Neural crest cell (in vitro differentiated cells): Measurements from ENCODE around the gene RXFP3. TPM values are rescaled to one million over a fixed set of nuclear protein-coding genes. Genes with fewer than 3 reads are reported as not detected.
A peak's percentile ranks its signal among the peaks of the same experiment; 100 is the strongest.

ENCODE experiments used
- DNase-seq: peaks from one replicate; pipeline ENCODE4 v3.0.0; 2021; ENCODE audit warnings: low read depth, mixed read lengths, low spot score
- H3K27ac Mint-ChIP-seq: one replicate; pipeline ENCODE4 v1.8.0; 2021; ENCODE audit warnings: mild to moderate bottlenecking, mixed read lengths; ENCODE audit not compliant: unreplicated experiment
- H3K27me3 Mint-ChIP-seq: 2 replicates; pipeline ENCODE4 v1.8.0; 2021; ENCODE audit warnings: low read depth, mild to moderate bottlenecking, mixed read lengths
- H3K36me3 Mint-ChIP-seq: 2 replicates; pipeline ENCODE4 v1.8.0; 2021; ENCODE audit warnings: low read depth, mild to moderate bottlenecking, mixed read lengths
- H3K4me1 Mint-ChIP-seq: 2 replicates; pipeline ENCODE4 v1.8.0; 2021; ENCODE audit warnings: mixed read lengths
- H3K4me3 Mint-ChIP-seq: one replicate; pipeline ENCODE4 v1.8.0; 2021; ENCODE audit warnings: mild to moderate bottlenecking, mixed read lengths
- H3K9me3 Mint-ChIP-seq: 2 replicates; pipeline ENCODE4 v1.8.0; 2021; ENCODE audit warnings: mixed read lengths
- CTCF ChIP-seq: fragments of 200-600 bp; sonication (generic); conservative IDR thresholded peaks from 2 replicates; pipeline ENCODE4 v1.5.0; 2021; ENCODE audit warnings: antibody characterized with exemption, mild to moderate bottlenecking
- long read RNA-seq: library from polyadenylated mRNA; unstranded; transcript quantifications from one replicate; pipeline ENCODE4 v2.0.0, GENCODE V29; 2020
- total RNA-seq: library from RNA; stranded (reverse); gene quantifications from 2 replicates; pipeline ENCODE4 v1.2.1, GENCODE V29; 2021

The RXFP3 gene
- 0.12 TPM in 1 of 2 replicates, not detected in the other for total RNA-seq
- long read RNA-seq, result 0 reads

- Mint-ChIP-seq H3K4me3 (peak within 1 kb of the TSS; percentile 87), H3K9me3 (no peaks in the 10 kb centered on the region), H3K4me1 (peaks cover 10% of the 10 kb centered on the region), H3K27me3 (peaks cover 64% of the 10 kb centered on the region), H3K36me3 (no peaks in the 10 kb centered on the region), H3K27ac (no peak within 1 kb of the TSS)
- no peak for TF ChIP-seq CTCF
- DNase-seq, result no peak
These were observed at the start of gene RXFP3 for GRCh38 chr5:33936381-33937016. RXFP3 (plus strand) TSS chr5:33936386; CDS start chr5:33936741, 355 bp downstream.

- peaks cover 31% of the 10 kb centered on the region for H3K4me1 Mint-ChIP-seq
- H3K27me3 Mint-ChIP-seq, result peaks cover 12% of the 10 kb centered on the region
- H3K4me3 Mint-ChIP-seq, result no peak overlapping the region
- H3K27ac Mint-ChIP-seq, result no peak overlapping the region
- no peak for TF ChIP-seq CTCF
- no peaks in the 10 kb centered on the region for H3K36me3 Mint-ChIP-seq
- H3K9me3 Mint-ChIP-seq, result no peaks in the 10 kb centered on the region
- DNase-seq, result no peak
These were observed 48.9 kb upstream of the RXFP3 start for GRCh38 chr5:33887268-33887667.

GRCh38 chr5:33888587-33888986, 47.6 kb upstream of the RXFP3 start:
- TF ChIP-seq CTCF, result no peak
- no peak overlapping the region for H3K4me3 Mint-ChIP-seq
- H3K36me3 Mint-ChIP-seq, result no peaks in the 10 kb centered on the region
- H3K4me1 Mint-ChIP-seq, result peaks cover 36% of the 10 kb centered on the region
- no peak overlapping the region for H3K27ac Mint-ChIP-seq
- DNase-seq, result no peak
- H3K27me3 Mint-ChIP-seq, result peaks cover 21% of the 10 kb centered on the region
- H3K9me3 Mint-ChIP-seq, result no peaks in the 10 kb centered on the region

GRCh38 chr5:33890131-33891032, 45.8 kb upstream of the RXFP3 start:
- TF ChIP-seq CTCF, result no peak
- peaks cover 35% of the 10 kb centered on the region for H3K27me3 Mint-ChIP-seq
- no peaks in the 10 kb centered on the region for H3K9me3 Mint-ChIP-seq
- H3K36me3 Mint-ChIP-seq, result no peaks in the 10 kb centered on the region
- peak overlapping the region; percentile 89 for H3K4me3 Mint-ChIP-seq
- no peak for DNase-seq
- H3K4me1 Mint-ChIP-seq, result peaks cover 36% of the 10 kb centered on the region
- peak overlapping the region; percentile 64 for H3K27ac Mint-ChIP-seq

GRCh38 chr5:33891446-33891787, 44.8 kb upstream of the RXFP3 start:
- H3K9me3 Mint-ChIP-seq, result peaks cover under 1% of the 10 kb centered on the region
- peak overlapping the region; percentile 89 for H3K4me3 Mint-ChIP-seq
- peaks cover 42% of the 10 kb centered on the region for H3K27me3 Mint-ChIP-seq
- H3K4me1 Mint-ChIP-seq, result peaks cover 36% of the 10 kb centered on the region
- H3K36me3 Mint-ChIP-seq, result no peaks in the 10 kb centered on the region
- no peak for TF ChIP-seq CTCF
- no peak for DNase-seq
- peak overlapping the region; percentile 83 for H3K27ac Mint-ChIP-seq
